ENCODE results near the gene HYPK. TPM values are rescaled to one million over a fixed set of nuclear protein-coding genes. Genes with fewer than 3 reads are reported as not detected.

Gene HYPK, protein sequence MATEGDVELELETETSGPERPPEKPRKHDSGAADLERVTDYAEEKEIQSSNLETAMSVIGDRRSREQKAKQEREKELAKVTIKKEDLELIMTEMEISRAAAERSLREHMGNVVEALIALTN
- 10 to 100 TPM in 5 of 6 donors, 1 to 10 TPM in 1; 6.5 to 41.9 (median 14.1) TPM for total RNA-seq

GRCh38 chr15:43800286-43801141, at the start of gene HYPK:
Gene HYPK, plus strand, starts transcription at chr15:43800599. Its CDS starts 24 bp downstream, at chr15:43800623.
- TF ChIP-seq, protein P1, sequence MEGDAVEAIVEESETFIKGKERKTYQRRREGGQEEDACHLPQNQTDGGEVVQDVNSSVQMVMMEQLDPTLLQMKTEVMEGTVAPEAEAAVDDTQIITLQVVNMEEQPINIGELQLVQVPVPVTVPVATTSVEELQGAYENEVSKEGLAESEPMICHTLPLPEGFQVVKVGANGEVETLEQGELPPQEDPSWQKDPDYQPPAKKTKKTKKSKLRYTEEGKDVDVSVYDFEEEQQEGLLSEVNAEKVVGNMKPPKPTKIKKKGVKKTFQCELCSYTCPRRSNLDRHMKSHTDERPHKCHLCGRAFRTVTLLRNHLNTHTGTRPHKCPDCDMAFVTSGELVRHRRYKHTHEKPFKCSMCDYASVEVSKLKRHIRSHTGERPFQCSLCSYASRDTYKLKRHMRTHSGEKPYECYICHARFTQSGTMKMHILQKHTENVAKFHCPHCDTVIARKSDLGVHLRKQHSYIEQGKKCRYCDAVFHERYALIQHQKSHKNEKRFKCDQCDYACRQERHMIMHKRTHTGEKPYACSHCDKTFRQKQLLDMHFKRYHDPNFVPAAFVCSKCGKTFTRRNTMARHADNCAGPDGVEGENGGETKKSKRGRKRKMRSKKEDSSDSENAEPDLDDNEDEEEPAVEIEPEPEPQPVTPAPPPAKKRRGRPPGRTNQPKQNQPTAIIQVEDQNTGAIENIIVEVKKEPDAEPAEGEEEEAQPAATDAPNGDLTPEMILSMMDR (IDR thresholded peaks at IDR 0.05) = no peak
- peak; percentile 87 to 90 for TF ChIP-seq POLR2AphosphoS5 (IDR thresholded peaks at IDR 0.05)
- peak in 3 of 4 donors; percentile 41 to 76 (median 62) for TF ChIP-seq POLR2A (IDR thresholded peaks at IDR 0.05)
- Histone ChIP-seq H3K4me1 (peaks cover 32 to 50% (median 37%) of the 10 kb centered on the region in 4 donors), H3K27me3 (no peaks in the 10 kb centered on the region), H3K4me3 (peak within 1 kb of the TSS; percentile 80 to 93 (median 87)), H3K9me3 (no peaks in the 10 kb centered on the region), H3K27ac (peak within 1 kb of the TSS; percentile 80 to 92 (median 84)), H3K36me3 (peaks cover 13 to 81% (median 41%) of the 10 kb centered on the region in 4 donors)
- 8 to 16% methylated on average over 24 to 44 of the region's 44 CpGs for WGBS, 2 donors
- ATAC-seq (ENCODE audit: low FRiP score in 2 of 2) (peak; percentile 96 to 97), DNase-seq (peak; percentile 95 to 96)

DNA sequence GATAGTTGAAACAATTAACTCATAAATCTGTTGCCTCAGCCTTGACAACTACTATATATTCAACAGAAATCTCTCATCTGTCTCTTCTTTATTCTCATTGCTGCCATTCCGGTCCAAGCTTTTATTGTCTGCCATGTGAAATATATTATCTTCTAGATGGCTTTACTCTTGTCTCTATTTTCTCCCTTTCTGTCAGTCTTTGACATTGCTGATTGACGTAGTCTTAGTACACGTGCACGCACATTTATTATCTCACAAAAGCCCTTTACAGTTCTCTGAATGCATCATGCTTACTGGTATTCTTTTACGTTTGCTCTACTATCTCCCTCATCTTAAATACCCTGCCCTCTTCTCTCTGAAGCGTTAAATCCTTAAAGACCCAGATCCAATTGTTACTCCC, 48.5 kb upstream of the HYPK start:
- DNase-seq = no peak
- Histone ChIP-seq H3K4me1 (peaks cover 41 to 51% (median 45%) of the 10 kb centered on the region in 4 donors), H3K36me3 (peaks cover 0 to 50% (median 26%) of the 10 kb centered on the region in 4 donors), H3K27ac (no peak overlapping the region), H3K9me3 (no peaks in the 10 kb centered on the region), H3K4me3 (no peak overlapping the region), H3K27me3 (no peaks in the 10 kb centered on the region)
- ATAC-seq (ENCODE audit: low FRiP score in 2 of 2) = no peak
- 75 to 84% methylated on average over 6 of the region's 6 CpGs for WGBS, 2 donors
- TF ChIP-seq POLR2A (IDR thresholded peaks at IDR 0.05) (no peak), EP300 (IDR thresholded peaks at IDR 0.05) (no peak), POLR2AphosphoS5 (IDR thresholded peaks at IDR 0.05) (no peak)
- TF ChIP-seq, protein P1 (IDR thresholded peaks at IDR 0.05) = no peak

DNA sequence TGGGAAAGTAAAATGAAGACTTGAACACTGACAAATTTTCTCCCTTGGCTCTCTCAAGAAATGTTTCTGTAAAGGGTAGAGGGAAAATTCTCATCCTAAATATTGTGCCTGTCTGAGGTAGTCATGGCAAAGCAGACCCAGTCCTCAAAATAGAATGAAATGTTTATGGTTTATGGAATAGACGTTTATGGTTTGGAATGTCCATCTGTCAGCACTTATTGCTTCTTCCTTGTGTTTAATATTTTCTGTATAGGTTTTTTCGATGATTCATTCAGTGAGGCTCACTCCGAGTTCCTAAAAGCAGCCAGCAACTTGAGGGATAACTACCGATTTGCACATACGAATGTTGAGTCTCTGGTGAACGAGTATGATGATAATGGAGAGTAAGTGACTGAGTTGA, 37.6 kb upstream of the HYPK start:
- ATAC-seq (ENCODE audit: low FRiP score in 2 of 2) (no peak), DNase-seq (no peak)
- no peak for TF ChIP-seq EP300 (IDR thresholded peaks at IDR 0.05)
- TF ChIP-seq, protein P1 (IDR thresholded peaks at IDR 0.05) = no peak
- TF ChIP-seq POLR2AphosphoS5 (IDR thresholded peaks at IDR 0.05) = no peak
- no peak for TF ChIP-seq POLR2A (IDR thresholded peaks at IDR 0.05)
- no peak overlapping the region for H3K4me3 ChIP-seq
- peaks cover 34 to 100% (median 84%) of the 10 kb centered on the region in 4 donors for H3K36me3 ChIP-seq
- H3K9me3 ChIP-seq = no peaks in the 10 kb centered on the region
- no peak overlapping the region for H3K27ac ChIP-seq
- WGBS, 2 donors = 82 to 87% methylated on average over 6 of the region's 6 CpGs
- no peaks in the 10 kb centered on the region for H3K4me1 ChIP-seq
- H3K27me3 ChIP-seq = no peaks in the 10 kb centered on the region

GRCh38 chr15:43763819-43764446, 36.5 kb upstream of the HYPK start:
- Histone ChIP-seq H3K4me1 (no peaks in the 10 kb centered on the region), H3K27ac (no peak overlapping the region), H3K27me3 (no peaks in the 10 kb centered on the region), H3K4me3 (no peak overlapping the region), H3K9me3 (no peaks in the 10 kb centered on the region), H3K36me3 (peaks cover 37 to 100% (median 88%) of the 10 kb centered on the region in 4 donors)
- DNase-seq = no peak
- no peak for ATAC-seq (ENCODE audit: low FRiP score in 2 of 2)
- 77 to 84% methylated on average over 2 of the region's 2 CpGs for WGBS, 2 donors
- TF ChIP-seq, protein P1 (IDR thresholded peaks at IDR 0.05) = no peak
- TF ChIP-seq POLR2A (IDR thresholded peaks at IDR 0.05) (no peak), EP300 (IDR thresholded peaks at IDR 0.05) (no peak), POLR2AphosphoS5 (IDR thresholded peaks at IDR 0.05) (no peak)
